Hepatocyte (in vitro differentiated cells): ENCODE measurements around the gene MFSD8. TPM values are rescaled to one million over a fixed set of nuclear protein-coding genes. Genes with fewer than 3 reads are reported as not detected.
"Not testable (repeated sequence)": the region's sequence is repeated elsewhere in the genome, so short reads cannot be mapped to it uniquely, and the experiment has no call there.

Experiments
- DNase-seq: peaks from one replicate; pipeline ENCODE4 v3.0.0-alpha.2; 2016; ENCODE audit warnings: low spot score
- H2AFZ ChIP-seq: fragments of 200-600 bp; sonication (generic); 2 replicates; pipeline ENCODE4 v1.6.0; 2016; ENCODE audit warnings: antibody characterized with exemption, mild to moderate bottlenecking
- H3K27ac ChIP-seq: fragments of 200-600 bp; sonication (generic); 2 replicates; pipeline ENCODE4 v1.5.1; 2016; ENCODE audit warnings: mild to moderate bottlenecking
- H3K27me3 ChIP-seq: fragments of 200-600 bp; sonication (generic); 2 replicates; pipeline ENCODE4 v1.6.1; 2016
- H3K36me3 ChIP-seq: fragments of 200-600 bp; sonication (generic); replicated peaks from 2 replicates; pipeline ENCODE4 v1.5.1; 2016; ENCODE audit warnings: low read depth; ENCODE audit not compliant: insufficient read depth
- H3K4me1 ChIP-seq: fragments of 200-600 bp; sonication (generic); 2 replicates; pipeline ENCODE4 v1.5.1; 2016; ENCODE audit warnings: mild to moderate bottlenecking, moderate library complexity; ENCODE audit not compliant: insufficient read depth
- H3K4me2 ChIP-seq: fragments of 200-600 bp; sonication (generic); 2 replicates; pipeline ENCODE4 v1.6.0; 2016
- H3K4me3 ChIP-seq: fragments of 200-600 bp; sonication (generic); 2 replicates; pipeline ENCODE4 v1.5.1; 2016; ENCODE audit warnings: mild to moderate bottlenecking
- H3K79me2 ChIP-seq: fragments of 200-600 bp; sonication (generic); 2 replicates; pipeline ENCODE4 v1.6.0; 2017; ENCODE audit warnings: mild to moderate bottlenecking
- H3K9me2 ChIP-seq: fragments of 200-600 bp; sonication (generic); replicated peaks from 2 replicates; pipeline ENCODE4 v1.6.0; 2017; ENCODE audit warnings: mild to moderate bottlenecking; ENCODE audit not compliant: insufficient read depth
- H3K9me3 ChIP-seq: fragments of 200-600 bp; sonication (generic); 2 replicates; pipeline ENCODE4 v1.5.1; 2016; ENCODE audit warnings: low read depth, mild to moderate bottlenecking
- H4K20me1 ChIP-seq: fragments of 200-600 bp; sonication (generic); 2 replicates; pipeline ENCODE4 v1.6.0; 2016; ENCODE audit warnings: mild to moderate bottlenecking; ENCODE audit not compliant: insufficient read depth, poor library complexity, severe bottlenecking
- EZH2 ChIP-seq: fragments of 200-600 bp; sonication (generic); IDR thresholded peaks from 2 replicates; pipeline ENCODE4 v1.6.1; 2016; ENCODE audit warnings: antibody characterized with exemption, mild to moderate bottlenecking, borderline replicate concordance
- EZH2phosphoT487 ChIP-seq: fragments of 200-600 bp; sonication (generic); IDR thresholded peaks from one replicate; pipeline ENCODE4 v1.6.1; 2018; ENCODE audit warnings: antibody characterized with exemption, mild to moderate bottlenecking, low read depth, moderate library complexity; ENCODE audit not compliant: unreplicated experiment, severe bottlenecking
- WGBS: methylation state at CpG from one replicate; pipeline ENCODE4 v1.1.6; 2016; ENCODE audit warnings: low lambda C conversion rate; ENCODE audit errors: missing lambda C conversion rate; 5-methylcytosine and 5-hydroxymethylcytosine counted together
- polyA plus RNA-seq: library from polyadenylated mRNA; unstranded; fragments of >200 nt; fragmentation: Nextera tagmentation; extraction: Ambion mirVana; gene quantifications from 2 replicates; pipeline ENCODE4 v1.2.1, GENCODE V29; 2016
- total RNA-seq: library from RNA; depleted of rRNA; stranded (reverse); fragments of >200 nt; gene quantifications from 2 replicates; pipeline ENCODE4 v1.2.3, GENCODE V29; 2014
- TF ChIP-seq, protein P1 (sequence below): fragments of 200-600 bp; sonication (generic); IDR thresholded peaks from 2 replicates; pipeline ENCODE4 v1.5.1; 2016; ENCODE audit warnings: antibody characterized with exemption, mild to moderate bottlenecking; ENCODE audit not compliant: poor library complexity

The MFSD8 gene
- total and polyA plus RNA-seq, 2 experiments from 2014 or later: 17.0 to 30.1 TPM

DNA sequence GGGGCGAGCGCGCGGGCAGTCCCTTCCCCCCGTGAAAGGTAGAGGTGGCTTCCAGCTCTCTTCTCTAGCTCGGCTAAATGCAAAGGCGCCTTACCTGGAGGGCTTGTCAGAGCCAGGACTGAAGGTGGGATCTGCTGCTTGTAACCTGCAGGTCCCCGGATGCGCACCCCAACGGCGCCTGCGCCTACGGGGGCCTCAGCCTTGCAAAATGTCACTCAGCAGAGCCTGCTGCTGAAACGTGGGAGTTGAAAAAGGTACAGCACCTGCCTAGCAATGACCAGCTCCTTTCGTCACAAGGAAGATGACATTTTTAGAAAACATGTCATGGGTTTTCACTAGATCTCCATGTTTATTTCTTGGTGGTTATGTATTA lies 816 bp upstream of the MFSD8 start:
- Histone ChIP-seq H3K9me2 (no peaks in the 10 kb centered on the region), H3K79me2 (peaks cover 73% of the 10 kb centered on the region), H3K4me2 (peak overlapping the region; percentile 72), H4K20me1 (no peaks in the 10 kb centered on the region), H2AFZ (peak overlapping the region; percentile 51), H3K4me3 (peak overlapping the region; percentile 23), H3K9me3 (no peaks in the 10 kb centered on the region), H3K27me3 (no peaks in the 10 kb centered on the region), H3K36me3 (no peaks in the 10 kb centered on the region), H3K27ac (peak overlapping the region; percentile 94), H3K4me1 (peaks cover 3% of the 10 kb centered on the region)
- 0% methylated on average over 14 of the region's 15 CpGs for WGBS
- TF ChIP-seq, protein P1, sequence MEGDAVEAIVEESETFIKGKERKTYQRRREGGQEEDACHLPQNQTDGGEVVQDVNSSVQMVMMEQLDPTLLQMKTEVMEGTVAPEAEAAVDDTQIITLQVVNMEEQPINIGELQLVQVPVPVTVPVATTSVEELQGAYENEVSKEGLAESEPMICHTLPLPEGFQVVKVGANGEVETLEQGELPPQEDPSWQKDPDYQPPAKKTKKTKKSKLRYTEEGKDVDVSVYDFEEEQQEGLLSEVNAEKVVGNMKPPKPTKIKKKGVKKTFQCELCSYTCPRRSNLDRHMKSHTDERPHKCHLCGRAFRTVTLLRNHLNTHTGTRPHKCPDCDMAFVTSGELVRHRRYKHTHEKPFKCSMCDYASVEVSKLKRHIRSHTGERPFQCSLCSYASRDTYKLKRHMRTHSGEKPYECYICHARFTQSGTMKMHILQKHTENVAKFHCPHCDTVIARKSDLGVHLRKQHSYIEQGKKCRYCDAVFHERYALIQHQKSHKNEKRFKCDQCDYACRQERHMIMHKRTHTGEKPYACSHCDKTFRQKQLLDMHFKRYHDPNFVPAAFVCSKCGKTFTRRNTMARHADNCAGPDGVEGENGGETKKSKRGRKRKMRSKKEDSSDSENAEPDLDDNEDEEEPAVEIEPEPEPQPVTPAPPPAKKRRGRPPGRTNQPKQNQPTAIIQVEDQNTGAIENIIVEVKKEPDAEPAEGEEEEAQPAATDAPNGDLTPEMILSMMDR: no peak
- TF ChIP-seq EZH2: no peak
- no peak for TF ChIP-seq EZH2phosphoT487
- DNase-seq: peak; percentile 83

DNA sequence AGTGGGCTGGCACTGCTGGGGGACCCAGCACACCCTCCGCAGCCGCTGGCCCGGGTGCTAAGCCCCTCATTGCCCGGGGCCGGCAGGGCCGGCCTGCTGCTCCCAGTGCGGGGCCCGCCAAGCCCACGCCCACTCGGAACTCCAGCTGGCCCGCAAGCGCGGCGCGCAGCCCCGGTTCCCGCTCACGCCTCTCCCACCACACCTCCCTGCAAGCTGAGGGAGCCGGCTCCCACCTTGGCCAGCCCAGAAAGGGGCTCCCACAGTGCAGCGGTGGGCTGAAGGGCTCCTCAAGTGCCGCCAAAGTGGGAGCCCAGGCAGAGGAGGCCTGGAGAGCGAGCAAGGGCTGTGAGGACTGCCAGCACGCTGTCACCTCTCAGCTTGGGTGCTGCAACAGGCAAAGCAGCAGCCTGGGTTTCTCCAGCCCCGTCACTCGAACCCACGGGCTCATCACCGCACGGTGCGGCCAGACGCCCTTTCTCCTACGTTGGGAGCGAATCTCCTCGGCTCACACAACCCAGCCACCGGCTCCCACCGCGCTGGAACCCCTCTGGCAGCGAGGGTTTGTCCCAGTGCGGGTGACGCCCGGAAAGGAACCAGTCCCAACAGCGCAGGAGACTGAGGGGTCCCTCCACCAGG lies 429 bp downstream of the MFSD8 start:
- not testable (repeated sequence) for H3K4me1 ChIP-seq, H4K20me1 ChIP-seq, DNase-seq, H3K27me3 ChIP-seq, H3K36me3 ChIP-seq, H3K9me3 ChIP-seq, H3K9me2 ChIP-seq
- Histone ChIP-seq H2AFZ (peak overlapping the region; percentile 76), H3K4me3 (peak overlapping the region; percentile 68), H3K27ac (peak overlapping the region; percentile 94), H3K4me2 (peak overlapping the region; percentile 83), H3K79me2 (peaks cover 71% of the 10 kb centered on the region)
- 5% methylated on average over 40 of the region's 41 CpGs for WGBS

DNA sequence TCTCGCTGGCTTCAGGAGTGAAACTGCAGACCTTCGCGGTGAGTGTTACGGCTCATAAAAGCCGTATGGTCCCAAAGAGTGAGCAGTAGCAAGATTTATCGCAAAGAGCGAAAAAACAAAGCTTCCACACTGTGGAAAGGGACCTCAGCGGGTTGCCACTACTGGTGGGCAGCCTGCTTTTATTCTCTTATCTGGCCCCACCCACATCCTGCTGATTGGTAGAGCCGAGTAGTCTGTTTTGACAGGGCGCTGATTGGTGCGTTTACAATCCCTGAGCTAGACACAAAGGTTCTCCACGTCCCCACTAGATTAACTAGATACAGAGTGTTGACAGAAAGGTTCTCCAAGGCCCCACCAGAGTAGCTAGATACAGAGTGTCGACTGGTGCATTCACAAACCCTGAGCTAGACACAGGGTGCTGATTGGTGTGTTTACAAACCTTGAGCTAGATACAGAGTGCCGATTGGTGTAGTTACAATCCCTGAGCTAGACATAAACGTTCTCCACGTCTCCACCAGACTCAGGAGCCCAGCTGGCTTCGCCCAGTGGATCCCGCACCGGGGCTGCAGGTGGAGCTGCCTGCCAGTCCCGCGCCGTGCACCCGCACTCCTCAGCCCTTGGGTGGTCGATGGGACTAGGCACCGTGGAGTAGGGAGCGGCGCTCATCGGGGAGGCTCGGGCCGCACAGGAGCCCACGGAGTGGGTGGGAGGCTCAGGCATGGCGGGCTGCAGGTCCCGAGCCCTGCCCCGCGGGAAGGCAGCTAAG lies 1.2 kb downstream of the MFSD8 start:
- Histone ChIP-seq H3K27ac (peak overlapping the region; percentile 94), H3K4me3 (peak overlapping the region; percentile 68), H2AFZ (peak overlapping the region; percentile 76), H3K4me2 (peak overlapping the region; percentile 83), H3K79me2 (peaks cover 71% of the 10 kb centered on the region)
- 43% methylated on average over 35 of the region's 35 CpGs for WGBS
- H3K36me3 ChIP-seq, H3K4me1 ChIP-seq, H4K20me1 ChIP-seq, H3K9me3 ChIP-seq, H3K9me2 ChIP-seq, H3K27me3 ChIP-seq, DNase-seq: not testable (repeated sequence)

DNA sequence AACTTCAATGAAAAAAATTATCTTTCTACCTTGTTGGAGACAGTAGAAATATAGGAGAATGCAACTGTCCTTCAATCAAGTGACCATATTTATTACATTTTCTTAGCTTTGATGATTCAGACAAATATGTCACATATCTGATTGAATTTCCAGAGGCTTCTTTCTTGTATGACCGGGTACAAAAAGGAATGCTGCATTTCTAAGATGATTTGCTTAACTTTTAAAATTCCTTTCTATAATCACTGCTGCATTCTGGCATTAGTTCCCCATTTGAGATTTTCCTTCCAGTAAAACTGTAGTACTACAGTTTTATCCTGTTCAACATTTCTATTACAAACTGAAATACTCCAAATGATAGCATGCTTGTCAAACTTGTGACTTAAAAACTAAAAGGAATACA lies 5.2 kb downstream of the MFSD8 start:
- Histone ChIP-seq H4K20me1 (no peaks in the 10 kb centered on the region), H3K27ac (no peak overlapping the region), H3K4me2 (no peak overlapping the region), H3K27me3 (no peaks in the 10 kb centered on the region), H3K9me3 (no peaks in the 10 kb centered on the region), H3K36me3 (no peaks in the 10 kb centered on the region), H3K4me1 (no peaks in the 10 kb centered on the region), H3K9me2 (no peaks in the 10 kb centered on the region), H3K4me3 (no peak overlapping the region), H3K79me2 (peaks cover 50% of the 10 kb centered on the region), H2AFZ (no peak overlapping the region)
- DNase-seq: no peak
- TF ChIP-seq EZH2phosphoT487 (no peak), EZH2 (no peak)
- TF ChIP-seq, protein P1: no peak
- 78% methylated on average over 1 of the region's 1 CpG for WGBS
